ENCODE measurements around the gene LZTS3.
"Not testable (repeated sequence)": the region's sequence is repeated elsewhere in the genome, so short reads cannot be mapped to it uniquely, and the experiment has no call there.

LZTS3 gene

DNA sequence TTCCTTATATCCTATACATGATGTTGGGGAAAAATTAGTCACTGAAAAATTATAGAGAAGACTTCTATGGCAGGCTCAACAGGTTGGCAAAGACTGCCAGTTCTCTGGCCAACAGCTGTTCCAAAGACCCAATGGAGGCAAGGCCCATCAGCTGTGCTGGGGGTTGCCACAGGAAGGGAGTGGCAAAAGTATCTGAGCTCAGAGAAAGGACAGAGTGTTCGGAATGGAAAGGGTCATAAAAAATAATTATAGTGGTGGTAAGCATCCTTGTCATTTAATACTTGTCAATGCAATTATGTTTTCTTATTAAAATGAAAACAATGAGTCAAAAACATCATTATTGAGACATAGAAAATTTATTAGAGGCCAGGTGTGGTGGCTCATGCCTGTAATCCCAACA, 49.8 kb downstream of the LZTS3 start:
- TF ChIP-seq, protein P1, sequence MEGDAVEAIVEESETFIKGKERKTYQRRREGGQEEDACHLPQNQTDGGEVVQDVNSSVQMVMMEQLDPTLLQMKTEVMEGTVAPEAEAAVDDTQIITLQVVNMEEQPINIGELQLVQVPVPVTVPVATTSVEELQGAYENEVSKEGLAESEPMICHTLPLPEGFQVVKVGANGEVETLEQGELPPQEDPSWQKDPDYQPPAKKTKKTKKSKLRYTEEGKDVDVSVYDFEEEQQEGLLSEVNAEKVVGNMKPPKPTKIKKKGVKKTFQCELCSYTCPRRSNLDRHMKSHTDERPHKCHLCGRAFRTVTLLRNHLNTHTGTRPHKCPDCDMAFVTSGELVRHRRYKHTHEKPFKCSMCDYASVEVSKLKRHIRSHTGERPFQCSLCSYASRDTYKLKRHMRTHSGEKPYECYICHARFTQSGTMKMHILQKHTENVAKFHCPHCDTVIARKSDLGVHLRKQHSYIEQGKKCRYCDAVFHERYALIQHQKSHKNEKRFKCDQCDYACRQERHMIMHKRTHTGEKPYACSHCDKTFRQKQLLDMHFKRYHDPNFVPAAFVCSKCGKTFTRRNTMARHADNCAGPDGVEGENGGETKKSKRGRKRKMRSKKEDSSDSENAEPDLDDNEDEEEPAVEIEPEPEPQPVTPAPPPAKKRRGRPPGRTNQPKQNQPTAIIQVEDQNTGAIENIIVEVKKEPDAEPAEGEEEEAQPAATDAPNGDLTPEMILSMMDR (IDR thresholded peaks at IDR 0.05; ENCODE audit: low read depth, low read length), result no peak
- peaks cover 7% of the 10 kb centered on the region for H3K9me3 ChIP-seq (ENCODE audit: severe bottlenecking)
- H3K27ac ChIP-seq, result no peak overlapping the region
- H3K36me3 ChIP-seq, result peaks cover 24% of the 10 kb centered on the region
- H3K4me3 ChIP-seq (ENCODE audit: low read depth, low read length), result no peak overlapping the region
- H3K27me3 ChIP-seq (ENCODE audit: insufficient read depth, low read depth, severe bottlenecking), result no peaks in the 10 kb centered on the region
- DNase-seq, result no peak

DNA sequence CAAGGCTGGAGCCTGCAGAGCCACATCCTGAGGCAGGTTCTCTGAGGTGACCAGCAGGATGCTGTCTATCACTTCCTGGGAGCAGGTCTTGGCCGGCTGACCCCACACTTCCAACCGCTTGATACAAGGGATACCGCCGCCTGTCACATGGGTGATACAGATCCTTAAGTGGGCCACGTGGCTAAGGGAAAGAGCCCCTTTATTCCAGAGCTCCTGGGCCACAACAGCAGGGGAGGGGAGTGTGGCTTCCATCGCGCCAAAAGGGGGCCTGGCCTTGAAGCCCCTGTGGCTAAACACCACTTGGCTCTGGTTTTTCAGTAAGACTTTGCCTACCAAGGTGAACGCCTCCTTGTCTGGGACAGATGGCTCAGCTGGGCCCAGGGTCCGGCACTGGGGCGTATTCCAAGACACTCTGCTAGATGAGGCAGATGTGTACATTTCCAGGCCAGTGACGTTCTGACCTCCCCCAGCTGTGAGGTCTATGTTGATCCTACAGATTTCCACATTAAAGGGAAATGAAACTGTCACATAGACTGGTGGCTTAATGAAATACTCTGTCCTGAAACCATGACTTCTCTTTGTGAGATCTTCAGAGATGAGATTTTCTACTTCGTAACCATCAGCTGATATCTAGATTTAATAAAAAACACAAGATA, 51.3 kb downstream of the LZTS3 start:
- DNase-seq, result no peak
- Histone ChIP-seq H3K36me3 (peaks cover 24% of the 10 kb centered on the region), H3K27ac (no peak overlapping the region), H3K9me3 (ENCODE audit: severe bottlenecking) (peaks cover 7% of the 10 kb centered on the region), H3K27me3 (ENCODE audit: insufficient read depth, low read depth, severe bottlenecking) (no peaks in the 10 kb centered on the region), H3K4me3 (ENCODE audit: low read depth, low read length) (no peak overlapping the region)
- TF ChIP-seq, protein P1 (IDR thresholded peaks at IDR 0.05; ENCODE audit: low read depth, low read length), result no peak

DNA sequence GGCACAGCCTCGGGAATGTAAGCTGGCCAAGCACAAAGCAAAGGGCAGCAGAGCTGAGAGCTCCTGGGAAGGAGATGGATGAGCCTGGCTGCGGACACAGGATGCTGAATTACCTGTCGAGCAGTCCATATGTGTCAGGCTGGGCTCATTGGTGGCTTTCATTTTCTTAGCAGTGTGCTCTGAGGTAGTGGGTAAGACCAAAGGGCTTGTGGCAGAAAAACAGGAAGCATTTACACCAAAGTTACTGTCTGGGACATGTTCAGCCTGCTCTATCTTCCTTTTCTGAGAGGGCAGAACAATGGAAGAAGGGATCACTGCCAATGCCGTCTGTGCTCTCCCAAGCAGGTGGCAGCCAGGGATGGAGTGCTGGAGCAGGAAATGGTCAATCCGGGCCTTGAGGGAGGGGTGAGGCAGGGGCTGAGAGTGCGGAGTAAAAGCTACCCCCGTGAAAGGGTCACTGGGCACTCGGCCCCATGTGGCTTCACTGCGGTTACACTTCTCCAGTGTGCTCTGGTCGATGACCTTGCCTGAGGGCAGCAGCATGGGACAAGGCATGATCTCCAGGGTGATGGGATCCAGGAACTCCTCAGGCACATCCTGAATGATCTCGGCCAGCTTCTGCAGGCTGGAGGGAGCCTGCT, 52.0 kb downstream of the LZTS3 start:
- no peak overlapping the region for H3K4me3 ChIP-seq (ENCODE audit: low read depth, low read length)
- peaks cover 7% of the 10 kb centered on the region for H3K9me3 ChIP-seq (ENCODE audit: severe bottlenecking)
- peaks cover 24% of the 10 kb centered on the region for H3K36me3 ChIP-seq
- no peak overlapping the region for H3K27ac ChIP-seq
- H3K27me3 ChIP-seq (ENCODE audit: insufficient read depth, low read depth, severe bottlenecking), result no peaks in the 10 kb centered on the region
- TF ChIP-seq, protein P1 (IDR thresholded peaks at IDR 0.05; ENCODE audit: low read depth, low read length), result no peak
- no peak for DNase-seq

DNA sequence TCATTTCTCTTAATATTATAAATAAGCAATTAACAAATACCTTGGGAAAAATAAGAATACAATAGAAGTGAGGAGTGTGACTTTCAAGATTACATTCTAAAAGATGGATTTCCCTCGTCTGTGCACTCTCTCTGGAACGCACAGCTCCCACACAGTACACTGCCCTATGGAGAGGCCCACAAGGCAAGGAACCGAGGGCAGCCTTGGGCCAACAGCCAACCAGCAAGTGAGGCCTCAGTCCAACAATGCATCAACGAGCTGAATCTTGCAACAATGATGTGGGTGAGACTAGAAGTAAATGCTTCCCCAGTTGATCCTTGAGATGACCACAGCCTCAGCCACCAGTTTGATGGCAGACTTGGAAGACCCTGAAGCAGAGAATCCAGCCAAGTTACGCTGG, 54.3 kb downstream of the LZTS3 start:
- Histone ChIP-seq H3K27me3 (ENCODE audit: insufficient read depth, low read depth, severe bottlenecking) (no peaks in the 10 kb centered on the region), H3K36me3 (peaks cover 24% of the 10 kb centered on the region), H3K4me3 (ENCODE audit: low read depth, low read length) (no peak overlapping the region), H3K27ac (no peak overlapping the region), H3K9me3 (ENCODE audit: severe bottlenecking) (peaks cover 2% of the 10 kb centered on the region)
- DNase-seq, result no peak
- TF ChIP-seq, protein P1 (IDR thresholded peaks at IDR 0.05; ENCODE audit: low read depth, low read length), result no peak

DNA sequence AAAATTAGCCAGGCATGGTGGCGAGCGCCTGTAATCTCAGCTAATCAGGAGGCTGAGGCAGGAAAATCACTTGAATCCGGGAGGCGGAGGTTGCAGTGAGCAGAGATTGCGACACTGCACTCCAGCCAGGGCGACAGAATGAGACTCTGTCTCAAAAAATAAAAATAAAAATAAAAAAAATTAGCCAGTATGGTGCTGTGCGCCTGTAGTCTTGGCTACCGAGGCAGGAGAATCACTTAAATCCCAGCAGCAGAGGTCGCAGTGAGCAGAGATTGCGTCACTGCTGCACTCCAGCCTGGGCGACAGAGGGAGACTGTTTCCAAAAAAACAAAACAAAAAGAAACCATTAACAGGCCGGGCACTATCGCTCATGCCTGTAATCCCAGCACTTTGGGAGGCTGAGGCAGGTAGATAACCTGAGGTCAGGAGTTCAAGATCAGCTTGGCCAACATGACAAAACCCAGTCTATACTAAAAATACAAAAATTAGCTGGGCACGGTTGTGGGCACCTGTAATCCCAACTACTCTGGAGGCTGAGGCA, 55.4 kb downstream of the LZTS3 start:
- not testable (repeated sequence) for DNase-seq; H3K27me3 ChIP-seq (ENCODE audit: insufficient read depth, low read depth, severe bottlenecking); H3K4me3 ChIP-seq (ENCODE audit: low read depth, low read length); H3K9me3 ChIP-seq (ENCODE audit: severe bottlenecking); H3K27ac ChIP-seq
- peaks cover 20% of the 10 kb centered on the region for H3K36me3 ChIP-seq

DNA sequence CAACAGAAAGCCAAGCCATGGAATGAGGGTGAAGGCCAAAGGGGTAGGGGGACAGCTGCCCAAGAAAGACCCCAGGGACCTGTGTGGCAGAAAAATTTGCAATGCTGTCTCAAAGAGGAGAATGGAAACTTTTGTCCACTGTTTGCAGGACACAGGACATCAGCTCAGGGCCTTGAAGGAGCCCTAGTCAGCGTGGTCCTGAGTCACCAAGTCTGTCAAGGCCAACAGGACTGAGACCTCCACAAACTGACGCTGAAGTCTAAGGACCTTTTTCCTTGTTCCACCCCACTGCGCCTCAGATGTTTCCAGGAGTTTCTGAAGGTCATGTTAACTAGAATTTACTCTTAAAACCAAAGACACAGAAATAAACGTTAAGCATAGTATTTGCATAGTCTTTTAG, 57.0 kb downstream of the LZTS3 start:
- Histone ChIP-seq H3K4me3 (ENCODE audit: low read depth, low read length) (no peak overlapping the region), H3K27me3 (ENCODE audit: insufficient read depth, low read depth, severe bottlenecking) (no peaks in the 10 kb centered on the region), H3K27ac (no peak overlapping the region), H3K9me3 (ENCODE audit: severe bottlenecking) (no peaks in the 10 kb centered on the region), H3K36me3 (peaks cover 8% of the 10 kb centered on the region)
- TF ChIP-seq, protein P1 (IDR thresholded peaks at IDR 0.05; ENCODE audit: low read depth, low read length), result no peak
- no peak for DNase-seq
